ENCODE results near the gene ABCA7.

ABCA7 gene

GRCh38 chr19:1041835-1042685 lies 2.2 kb downstream of the ABCA7 start:
- no peak for TF ChIP-seq CTCF (IDR thresholded peaks at IDR 0.05; ENCODE audit: low read depth, low read length)
- DNase-seq (ENCODE audit: low read depth, low spot score), result no peak
- no peak overlapping the region for H3K4me3 ChIP-seq (ENCODE audit: low read depth, low read length)
- in situ Hi-C loops (cut with HindIII; ENCODE audit: low sequenced_read_pairs), result no loop called here

- in situ Hi-C loops (cut with HindIII; ENCODE audit: low sequenced_read_pairs), result no loop called here
- no peak for TF ChIP-seq CTCF (IDR thresholded peaks at IDR 0.05; ENCODE audit: low read depth, low read length)
- DNase-seq (ENCODE audit: low read depth, low spot score), result no peak
- H3K4me3 ChIP-seq (ENCODE audit: low read depth, low read length), result no peak overlapping the region
These were observed 3.0 kb downstream of the ABCA7 start for GRCh38 chr19:1042689-1043511.

- no peak for TF ChIP-seq CTCF (IDR thresholded peaks at IDR 0.05; ENCODE audit: low read depth, low read length)
- DNase-seq (ENCODE audit: low read depth, low spot score), result no peak
- H3K4me3 ChIP-seq (ENCODE audit: low read depth, low read length), result no peak overlapping the region
- in situ Hi-C loops (cut with HindIII; ENCODE audit: low sequenced_read_pairs), result no loop called here
These were observed 5.3 kb downstream of the ABCA7 start for GRCh38 chr19:1045247-1045603.

DNA sequence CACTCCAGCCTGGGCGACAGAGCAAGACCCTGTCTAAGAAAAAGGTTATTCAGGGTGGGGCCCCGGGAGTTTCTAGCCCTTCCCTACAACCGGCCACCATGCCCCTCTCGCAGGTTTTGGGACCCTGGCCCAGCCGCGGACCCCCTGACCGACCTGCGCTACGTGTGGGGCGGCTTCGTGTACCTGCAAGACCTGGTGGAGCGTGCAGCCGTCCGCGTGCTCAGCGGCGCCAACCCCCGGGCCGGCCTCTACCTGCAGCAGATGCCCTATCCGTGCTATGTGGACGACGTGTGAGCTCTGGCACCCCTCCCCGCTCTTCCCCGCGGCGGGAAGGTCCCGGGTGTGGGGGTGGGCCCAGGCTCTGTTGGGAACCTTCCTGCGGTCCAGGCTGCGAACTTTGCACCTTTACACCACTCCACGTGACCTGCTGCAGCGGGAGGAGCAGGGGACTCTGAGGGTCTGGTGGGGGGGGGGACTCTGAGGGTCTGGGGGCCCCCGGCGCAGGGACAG lies 6.3 kb downstream of the ABCA7 start:
- in situ Hi-C loops (cut with HindIII; ENCODE audit: low sequenced_read_pairs), result no loop called here
- no peak for DNase-seq (ENCODE audit: low read depth, low spot score)
- no peak for TF ChIP-seq CTCF (IDR thresholded peaks at IDR 0.05; ENCODE audit: low read depth, low read length)
- no peak overlapping the region for H3K4me3 ChIP-seq (ENCODE audit: low read depth, low read length)

- DNase-seq (ENCODE audit: low read depth, low spot score), result no peak
- no peak for TF ChIP-seq CTCF (IDR thresholded peaks at IDR 0.05; ENCODE audit: low read depth, low read length)
- in situ Hi-C loops (cut with HindIII; ENCODE audit: low sequenced_read_pairs), result no loop called here
- no peak overlapping the region for H3K4me3 ChIP-seq (ENCODE audit: low read depth, low read length)
These were observed 7.2 kb downstream of the ABCA7 start for GRCh38 chr19:1046836-1047695.

DNA sequence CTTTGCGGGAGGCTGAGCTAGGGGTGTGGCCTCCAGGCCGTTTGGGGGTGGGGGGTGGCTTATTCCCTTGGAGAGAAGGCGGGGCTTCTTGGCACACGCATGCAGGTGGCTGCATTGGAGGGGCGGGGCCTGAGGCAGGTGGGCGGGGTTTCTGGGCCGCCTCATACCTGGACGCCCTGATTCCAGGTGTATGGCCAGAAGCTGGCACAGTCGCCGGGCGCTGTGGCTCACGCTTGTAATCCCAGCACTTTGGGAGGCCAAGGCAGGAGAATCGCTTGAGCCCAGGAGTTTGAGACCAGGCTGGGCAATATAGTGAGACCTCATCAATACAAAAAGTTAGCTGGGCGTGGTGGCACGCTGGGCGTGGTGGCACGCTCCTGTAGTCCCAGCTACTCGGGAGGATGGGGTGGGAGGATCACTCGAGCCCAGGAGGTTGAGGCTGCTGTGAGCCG lies 7.8 kb downstream of the ABCA7 start:
- DNase-seq (ENCODE audit: low read depth, low spot score), result no peak
- in situ Hi-C loops (cut with HindIII; ENCODE audit: low sequenced_read_pairs), result no loop called here
- no peak for TF ChIP-seq CTCF (IDR thresholded peaks at IDR 0.05; ENCODE audit: low read depth, low read length)
- H3K4me3 ChIP-seq (ENCODE audit: low read depth, low read length), result no peak overlapping the region

Measured in astrocyte of the spinal cord (primary cell).